ENCODE measurements around the gene ACTMAP.

GRCh38 chr19:40721140-40721486 lies 29.2 kb downstream of the ACTMAP start:
- TF ChIP-seq CTCF (IDR thresholded peaks at IDR 0.05; ENCODE audit: insufficient read depth, low read depth, low read length) (no peak), EZH2 (IDR thresholded peaks at IDR 0.05; ENCODE audit: insufficient read depth, low read length) (no peak)

Data from astrocyte (in vitro differentiated cells and primary cell).